ENCODE results near the gene PDE1A.

PDE1A gene

DNA sequence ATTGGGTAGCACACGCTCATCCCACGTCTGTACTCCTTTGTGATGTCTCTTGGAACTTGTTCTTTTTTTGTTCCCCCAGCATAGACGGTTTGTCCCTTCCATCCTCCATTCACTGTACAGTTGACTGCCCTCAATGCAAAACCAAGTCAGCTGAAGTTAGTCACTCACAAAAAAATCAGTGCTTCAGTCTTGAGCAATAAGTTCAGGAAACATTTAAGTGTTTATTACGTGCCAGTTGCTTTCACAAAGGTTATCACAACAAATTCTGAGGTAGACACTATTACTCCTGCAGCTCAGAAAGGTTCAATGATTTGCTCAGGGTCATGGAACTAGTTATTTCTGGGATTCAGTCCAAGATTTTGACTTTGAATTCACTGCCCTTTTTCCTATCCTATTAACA, 102.2 kb downstream of the PDE1A start:
- Histone ChIP-seq H3K4me3 (ENCODE audit: low read length, poor library complexity, severe bottlenecking) (no peak overlapping the region), H4K20me1 (ENCODE audit: insufficient read depth, low read length, poor library complexity, severe bottlenecking) (no peaks in the 10 kb centered on the region), H3K27me3 (ENCODE audit: insufficient read depth, low read length, poor library complexity, severe bottlenecking) (no peaks in the 10 kb centered on the region), H3K79me2 (ENCODE audit: insufficient read depth, low read length) (no peaks in the 10 kb centered on the region), H3K9ac (ENCODE audit: low read depth, low read length, poor library complexity, severe bottlenecking) (no peak overlapping the region), H3K4me1 (ENCODE audit: insufficient read depth, low read length, poor library complexity, severe bottlenecking) (no peaks in the 10 kb centered on the region), H3K36me3 (ENCODE audit: insufficient read depth, low read length) (no peaks in the 10 kb centered on the region), H3F3A (ENCODE audit: low read depth) (no peaks in the 10 kb centered on the region), H2AFZ (ENCODE audit: low read length) (no peak overlapping the region), H3K4me2 (ENCODE audit: low read depth, low read length, poor library complexity, severe bottlenecking) (no peak overlapping the region), H3K9me2 (replicated peaks; ENCODE audit: low read depth, low read length) (no peaks in the 10 kb centered on the region), H3K9me3 (ENCODE audit: insufficient read depth, low read depth, low read length) (no peaks in the 10 kb centered on the region)
- TF ChIP-seq EZH2phosphoT487 (IDR thresholded peaks at IDR 0.05; ENCODE audit: borderline replicate concordance) = no peak
- TF ChIP-seq, protein P1, sequence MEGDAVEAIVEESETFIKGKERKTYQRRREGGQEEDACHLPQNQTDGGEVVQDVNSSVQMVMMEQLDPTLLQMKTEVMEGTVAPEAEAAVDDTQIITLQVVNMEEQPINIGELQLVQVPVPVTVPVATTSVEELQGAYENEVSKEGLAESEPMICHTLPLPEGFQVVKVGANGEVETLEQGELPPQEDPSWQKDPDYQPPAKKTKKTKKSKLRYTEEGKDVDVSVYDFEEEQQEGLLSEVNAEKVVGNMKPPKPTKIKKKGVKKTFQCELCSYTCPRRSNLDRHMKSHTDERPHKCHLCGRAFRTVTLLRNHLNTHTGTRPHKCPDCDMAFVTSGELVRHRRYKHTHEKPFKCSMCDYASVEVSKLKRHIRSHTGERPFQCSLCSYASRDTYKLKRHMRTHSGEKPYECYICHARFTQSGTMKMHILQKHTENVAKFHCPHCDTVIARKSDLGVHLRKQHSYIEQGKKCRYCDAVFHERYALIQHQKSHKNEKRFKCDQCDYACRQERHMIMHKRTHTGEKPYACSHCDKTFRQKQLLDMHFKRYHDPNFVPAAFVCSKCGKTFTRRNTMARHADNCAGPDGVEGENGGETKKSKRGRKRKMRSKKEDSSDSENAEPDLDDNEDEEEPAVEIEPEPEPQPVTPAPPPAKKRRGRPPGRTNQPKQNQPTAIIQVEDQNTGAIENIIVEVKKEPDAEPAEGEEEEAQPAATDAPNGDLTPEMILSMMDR (conservative IDR thresholded peaks at IDR 0.05; ENCODE audit: low read length) = no peak

DNA sequence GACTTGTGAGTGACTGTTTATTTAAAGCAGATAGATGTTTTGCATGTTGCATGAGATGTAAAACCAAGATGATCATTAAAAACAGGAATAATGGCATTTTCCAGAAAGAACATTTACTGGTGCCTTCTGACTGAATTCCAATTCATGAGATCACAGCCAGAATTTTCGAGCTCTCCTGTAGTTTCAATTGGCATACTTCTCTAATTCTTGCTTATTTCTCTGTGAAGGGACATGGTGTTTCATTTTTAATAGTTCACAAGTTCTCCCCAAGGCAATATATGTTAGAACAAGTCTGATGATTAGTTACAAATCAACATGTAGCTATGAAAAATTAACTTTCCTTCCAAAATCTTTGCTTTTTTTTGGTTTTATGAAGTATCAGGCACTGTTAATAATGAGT, 105.7 kb downstream of the PDE1A start:
- no peaks in the 10 kb centered on the region for H3K9me2 ChIP-seq (replicated peaks; ENCODE audit: low read depth, low read length)
- no peak overlapping the region for H3K9ac ChIP-seq (ENCODE audit: low read depth, low read length, poor library complexity, severe bottlenecking)
- no peak overlapping the region for H3K4me2 ChIP-seq (ENCODE audit: low read depth, low read length, poor library complexity, severe bottlenecking)
- no peak overlapping the region for H2AFZ ChIP-seq (ENCODE audit: low read length)
- H3K27me3 ChIP-seq (ENCODE audit: insufficient read depth, low read length, poor library complexity, severe bottlenecking) = no peaks in the 10 kb centered on the region
- no peak overlapping the region for H3K4me3 ChIP-seq (ENCODE audit: low read length, poor library complexity, severe bottlenecking)
- H3K79me2 ChIP-seq (ENCODE audit: insufficient read depth, low read length) = no peaks in the 10 kb centered on the region
- H3F3A ChIP-seq (ENCODE audit: low read depth) = no peaks in the 10 kb centered on the region
- H3K36me3 ChIP-seq (ENCODE audit: insufficient read depth, low read length) = no peaks in the 10 kb centered on the region
- TF ChIP-seq EZH2phosphoT487 (IDR thresholded peaks at IDR 0.05; ENCODE audit: borderline replicate concordance) = no peak
- no peaks in the 10 kb centered on the region for H3K4me1 ChIP-seq (ENCODE audit: insufficient read depth, low read length, poor library complexity, severe bottlenecking)
- no peaks in the 10 kb centered on the region for H3K9me3 ChIP-seq (ENCODE audit: insufficient read depth, low read depth, low read length)
- H4K20me1 ChIP-seq (ENCODE audit: insufficient read depth, low read length, poor library complexity, severe bottlenecking) = no peaks in the 10 kb centered on the region

DNA sequence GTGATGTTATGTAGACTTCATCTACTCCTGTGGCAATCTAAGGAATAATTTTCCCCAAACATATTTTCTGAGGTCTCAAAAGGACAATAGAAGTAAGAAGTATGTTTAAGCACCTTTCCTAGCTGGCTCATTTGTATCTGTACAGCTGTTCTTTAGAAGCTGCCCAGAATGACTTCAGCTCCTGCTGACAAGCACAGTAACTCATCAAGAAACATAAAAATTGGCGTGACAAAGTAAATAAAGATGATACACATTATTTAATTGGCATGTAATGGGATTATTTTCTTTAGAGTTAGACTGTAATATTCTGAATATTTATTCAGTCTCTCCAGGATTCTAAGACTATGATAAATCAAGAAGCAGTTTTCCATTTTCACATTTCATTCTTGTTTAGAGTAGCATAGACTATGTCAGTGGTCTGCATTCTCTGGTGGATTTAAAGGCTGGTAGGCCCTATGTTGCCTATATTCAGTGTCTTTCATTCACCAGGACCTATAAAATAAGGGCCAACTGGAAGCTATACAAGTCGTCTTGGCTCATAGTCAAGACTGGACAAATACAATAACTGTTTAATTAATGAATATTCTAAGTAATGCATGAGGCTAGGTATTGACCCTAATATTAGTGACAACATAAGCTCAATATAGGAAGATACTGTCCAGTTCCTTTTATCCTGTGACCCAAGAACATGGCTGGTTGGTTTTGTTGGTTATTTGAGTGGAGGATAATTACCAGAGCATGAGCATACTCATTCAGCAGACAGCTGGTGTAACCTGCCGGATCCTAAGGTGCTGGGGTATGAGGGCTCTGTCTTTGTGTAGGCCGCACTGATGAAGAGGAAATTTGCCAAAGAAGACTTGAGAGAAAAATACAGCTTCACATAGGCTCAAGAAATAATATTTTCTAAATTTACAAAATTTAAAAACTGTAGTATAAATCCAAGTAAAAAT, 107.0 kb downstream of the PDE1A start:
- no peaks in the 10 kb centered on the region for H3K79me2 ChIP-seq (ENCODE audit: insufficient read depth, low read length)
- no peaks in the 10 kb centered on the region for H3K9me3 ChIP-seq (ENCODE audit: insufficient read depth, low read depth, low read length)
- no peaks in the 10 kb centered on the region for H3K27me3 ChIP-seq (ENCODE audit: insufficient read depth, low read length, poor library complexity, severe bottlenecking)
- no peaks in the 10 kb centered on the region for H3F3A ChIP-seq (ENCODE audit: low read depth)
- H3K36me3 ChIP-seq (ENCODE audit: insufficient read depth, low read length) = no peaks in the 10 kb centered on the region
- no peak overlapping the region for H3K9ac ChIP-seq (ENCODE audit: low read depth, low read length, poor library complexity, severe bottlenecking)
- H3K9me2 ChIP-seq (replicated peaks; ENCODE audit: low read depth, low read length) = no peaks in the 10 kb centered on the region
- H4K20me1 ChIP-seq (ENCODE audit: insufficient read depth, low read length, poor library complexity, severe bottlenecking) = no peaks in the 10 kb centered on the region
- H3K4me3 ChIP-seq (ENCODE audit: low read length, poor library complexity, severe bottlenecking) = no peak overlapping the region
- no peak overlapping the region for H2AFZ ChIP-seq (ENCODE audit: low read length)
- TF ChIP-seq EZH2phosphoT487 (IDR thresholded peaks at IDR 0.05; ENCODE audit: borderline replicate concordance) = no peak
- TF ChIP-seq, protein P1 (conservative IDR thresholded peaks at IDR 0.05; ENCODE audit: low read length) = no peak
- H3K4me1 ChIP-seq (ENCODE audit: insufficient read depth, low read length, poor library complexity, severe bottlenecking) = no peaks in the 10 kb centered on the region
- no peak overlapping the region for H3K4me2 ChIP-seq (ENCODE audit: low read depth, low read length, poor library complexity, severe bottlenecking)

Measured in Loucy (cell line).